Mesendoderm (in vitro differentiated cells): Measurements from ENCODE around the gene GSG1L.

ENCODE experiments used
- DNase-seq: peaks from one replicate; pipeline ENCODE4 v3.0.0; 2013
- H2AK5ac ChIP-seq: 2 replicates; pipeline ENCODE4 v1.6.1; 2013; ENCODE audit warnings: low read length, inconsistent platforms
- H2BK120ac ChIP-seq: 2 replicates; pipeline ENCODE4 v1.6.1; 2013; ENCODE audit warnings: low read depth, mild to moderate bottlenecking, low read length, moderate library complexity, mixed read lengths
- H2BK15ac ChIP-seq: replicated peaks from 2 replicates; pipeline ENCODE4 v1.6.1; 2013; ENCODE audit warnings: low read depth, mild to moderate bottlenecking, moderate library complexity
- H2BK5ac ChIP-seq: 2 replicates; pipeline ENCODE4 v1.6.1; 2013; ENCODE audit warnings: low read length, inconsistent platforms
- H3K18ac ChIP-seq: 2 replicates; pipeline ENCODE4 v1.6.1; 2013; ENCODE audit warnings: mild to moderate bottlenecking, low read length, mixed read lengths
- H3K23ac ChIP-seq: one replicate; pipeline ENCODE4 v1.6.1; 2013; ENCODE audit warnings: low read length
- H3K27ac ChIP-seq: 2 replicates; pipeline ENCODE4 v1.5.1; 2013; ENCODE audit warnings: low read depth, mild to moderate bottlenecking, inconsistent platforms, low read length, moderate library complexity
- H3K27me3 ChIP-seq: 2 replicates; pipeline ENCODE4 v1.6.1; 2013; ENCODE audit warnings: low read length, control low read depth, mild to moderate bottlenecking, inconsistent platforms; ENCODE audit not compliant: insufficient read depth, poor library complexity
- H3K36me3 ChIP-seq: 2 replicates; pipeline ENCODE4 v1.6.1; 2013; ENCODE audit warnings: low read length, inconsistent platforms; ENCODE audit not compliant: control insufficient read depth, insufficient read depth
- H3K4ac ChIP-seq: one replicate; pipeline ENCODE4 v1.6.1; 2013; ENCODE audit warnings: low read depth, mild to moderate bottlenecking, low read length, moderate library complexity
- H3K4me1 ChIP-seq: 2 replicates; pipeline ENCODE4 v1.6.1; 2013; ENCODE audit warnings: low read depth, low read length, inconsistent platforms; ENCODE audit not compliant: control insufficient read depth
- H3K4me2 ChIP-seq: 2 replicates; pipeline ENCODE4 v1.6.1; 2013; ENCODE audit warnings: low read length
- H3K4me3 ChIP-seq: 2 replicates; pipeline ENCODE4 v1.5.1; 2013; ENCODE audit warnings: mild to moderate bottlenecking, low read length
- H3K56ac ChIP-seq: one replicate; pipeline ENCODE4 v1.6.1; 2013; ENCODE audit warnings: low read length
- H3K79me1 ChIP-seq: 2 replicates; pipeline ENCODE4 v1.6.1; 2013; ENCODE audit warnings: low read length, inconsistent platforms
- H3K79me2 ChIP-seq: 2 replicates; pipeline ENCODE4 v1.6.1; 2013; ENCODE audit warnings: mild to moderate bottlenecking, low read length; ENCODE audit not compliant: control insufficient read depth, insufficient read depth
- H3K9ac ChIP-seq: 2 replicates; pipeline ENCODE4 v1.6.1; 2013; ENCODE audit warnings: low read length, inconsistent platforms
- H4K5ac ChIP-seq: one replicate; pipeline ENCODE4 v1.6.1; 2013; ENCODE audit warnings: low read length
- H4K8ac ChIP-seq: one replicate; pipeline ENCODE4 v1.6.1; 2013; ENCODE audit warnings: low read depth, mild to moderate bottlenecking, control low read depth, low read length, moderate library complexity
- WGBS: extraction: QIAGEN DNeasy Blood & Tissue Kit; methylation state at CpG from one replicate; pipeline ENCODE4 v1.1.7; 2013; ENCODE audit warnings: low lambda C conversion rate, missing lambda C conversion rate; ENCODE audit not compliant: insufficient coverage; ENCODE audit errors: extremely low coverage; 5-methylcytosine and 5-hydroxymethylcytosine counted together

The GSG1L gene

DNA sequence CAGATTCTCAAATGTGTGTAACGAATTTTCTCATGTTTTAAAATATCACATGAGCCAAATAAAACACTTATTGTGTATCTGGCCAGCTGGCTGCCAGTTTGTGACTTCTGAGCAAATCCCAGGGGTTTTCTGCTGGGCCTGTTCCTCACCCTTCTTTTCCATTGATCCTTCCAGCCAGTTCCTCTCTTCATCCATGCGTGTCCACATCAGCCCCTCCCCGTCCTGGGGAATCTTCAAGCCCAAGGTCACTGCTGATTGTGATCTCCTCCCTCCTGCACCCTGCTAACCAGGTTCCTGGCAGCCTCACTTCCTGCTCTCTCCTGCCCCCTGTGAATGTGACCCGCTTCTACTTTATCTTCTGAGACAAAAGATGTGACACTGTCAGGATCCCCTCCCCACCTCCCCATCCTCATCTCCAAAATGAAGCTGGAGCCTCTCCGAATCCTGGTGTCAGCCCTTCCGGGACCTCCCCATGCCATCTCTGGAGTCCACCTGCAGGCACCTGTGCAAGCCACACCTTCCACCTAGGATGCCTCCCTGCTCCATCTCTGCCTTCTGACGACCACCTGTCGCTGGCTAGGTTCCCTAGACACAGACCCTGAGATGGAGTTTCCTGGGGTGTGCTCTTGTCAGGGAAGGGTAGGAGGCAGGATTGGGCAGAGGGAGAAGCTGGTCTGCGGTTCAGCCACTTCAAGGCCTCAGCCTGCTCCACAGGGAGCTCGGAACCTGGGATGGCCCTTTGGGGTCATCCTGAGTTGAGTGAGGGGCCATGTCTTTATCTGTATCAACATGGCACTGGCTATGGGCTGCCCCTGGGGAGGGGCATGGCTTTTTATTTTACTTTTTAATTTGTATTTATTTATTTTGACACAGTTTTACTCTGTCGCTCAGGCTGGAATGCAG is 308.5 kb downstream of the GSG1L start:
- H2AK5ac ChIP-seq: no peak overlapping the region
- H3K4me1 ChIP-seq: peaks cover 7% of the 10 kb centered on the region
- H3K27me3 ChIP-seq: no peaks in the 10 kb centered on the region
- no peak overlapping the region for H3K4ac ChIP-seq
- no peak overlapping the region for H3K18ac ChIP-seq
- H2BK120ac ChIP-seq: no peak overlapping the region
- H3K56ac ChIP-seq: no peak overlapping the region
- H3K27ac ChIP-seq: no peak overlapping the region
- no peaks in the 10 kb centered on the region for H3K79me2 ChIP-seq
- no peak overlapping the region for H3K23ac ChIP-seq
- H4K5ac ChIP-seq: no peak overlapping the region
- H3K36me3 ChIP-seq: no peaks in the 10 kb centered on the region
- H2BK15ac ChIP-seq: no peak overlapping the region
- H2BK5ac ChIP-seq: no peak overlapping the region
- WGBS: no CpG with 5 or more reads among the region's 11 CpGs
- H3K4me2 ChIP-seq: no peak overlapping the region
- H3K79me1 ChIP-seq: no peaks in the 10 kb centered on the region
- DNase-seq: peak; percentile 9
- H3K9ac ChIP-seq: no peak overlapping the region
- no peak overlapping the region for H3K4me3 ChIP-seq
- no peak overlapping the region for H4K8ac ChIP-seq

DNA sequence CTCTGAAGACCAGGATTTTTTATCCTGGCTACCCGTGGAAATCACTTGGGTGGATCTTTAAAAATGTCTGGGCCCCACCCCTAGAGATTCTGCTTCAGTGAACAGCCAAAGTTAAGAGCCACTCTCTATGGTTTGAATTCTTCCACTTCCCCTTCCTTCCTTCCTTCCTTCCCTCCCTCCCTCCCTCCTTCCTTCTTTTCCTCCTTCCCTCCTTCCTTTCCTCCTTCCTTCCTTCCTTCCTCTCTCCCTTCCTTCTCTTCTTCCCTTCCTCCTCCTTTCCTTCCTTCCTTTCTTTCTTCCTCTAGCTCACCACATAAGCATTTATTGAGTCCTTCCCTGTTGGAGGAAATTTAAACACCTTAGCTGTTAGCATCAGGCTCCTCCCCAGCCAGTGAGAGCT is 310.0 kb downstream of the GSG1L start:
- no peak overlapping the region for H3K56ac ChIP-seq
- no peaks in the 10 kb centered on the region for H3K36me3 ChIP-seq
- no peak overlapping the region for H3K23ac ChIP-seq
- H2AK5ac ChIP-seq: no peak overlapping the region
- no CpG with 5 or more reads among the region's 1 CpG for WGBS
- H2BK5ac ChIP-seq: no peak overlapping the region
- H4K5ac ChIP-seq: no peak overlapping the region
- no peak overlapping the region for H2BK120ac ChIP-seq
- DNase-seq: no peak
- H4K8ac ChIP-seq: no peak overlapping the region
- no peak overlapping the region for H3K4me3 ChIP-seq
- no peak overlapping the region for H3K4ac ChIP-seq
- no peaks in the 10 kb centered on the region for H3K79me1 ChIP-seq
- H3K27ac ChIP-seq: no peak overlapping the region
- H2BK15ac ChIP-seq: no peak overlapping the region
- H3K4me2 ChIP-seq: no peak overlapping the region
- H3K9ac ChIP-seq: no peak overlapping the region
- H3K27me3 ChIP-seq: no peaks in the 10 kb centered on the region
- no peak overlapping the region for H3K18ac ChIP-seq
- H3K4me1 ChIP-seq: no peaks in the 10 kb centered on the region
- H3K79me2 ChIP-seq: no peaks in the 10 kb centered on the region

DNA sequence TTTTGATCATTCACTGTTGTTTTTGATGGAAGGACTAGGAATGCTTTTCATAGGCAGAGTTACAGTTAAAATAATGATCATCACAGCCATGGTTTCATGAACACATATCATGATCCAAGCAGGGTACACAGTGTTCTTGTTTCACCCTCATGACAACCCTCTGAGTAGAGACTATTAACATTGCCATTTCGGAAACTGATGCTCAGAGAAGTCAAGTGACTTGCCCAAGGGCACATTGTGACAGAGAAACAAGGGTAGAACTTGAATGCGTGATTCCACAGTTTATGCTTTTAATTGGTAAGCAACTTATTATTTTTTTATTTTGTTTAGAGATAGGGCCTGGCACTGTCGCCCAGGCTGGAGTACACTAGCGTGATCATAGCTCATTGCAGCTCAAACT is 311.3 kb downstream of the GSG1L start:
- Histone ChIP-seq H2BK15ac (no peak overlapping the region), H3K18ac (no peak overlapping the region), H3K9ac (no peak overlapping the region), H3K4ac (no peak overlapping the region), H3K79me2 (no peaks in the 10 kb centered on the region), H3K36me3 (no peaks in the 10 kb centered on the region), H3K4me1 (no peaks in the 10 kb centered on the region), H3K27me3 (no peaks in the 10 kb centered on the region), H3K79me1 (no peaks in the 10 kb centered on the region), H3K4me3 (no peak overlapping the region), H4K8ac (no peak overlapping the region), H4K5ac (no peak overlapping the region), H3K23ac (no peak overlapping the region), H3K56ac (no peak overlapping the region), H2BK120ac (no peak overlapping the region), H3K27ac (no peak overlapping the region), H2AK5ac (no peak overlapping the region), H2BK5ac (no peak overlapping the region), H3K4me2 (no peak overlapping the region)
- no CpG with 5 or more reads among the region's 4 CpGs for WGBS
- no peak for DNase-seq

DNA sequence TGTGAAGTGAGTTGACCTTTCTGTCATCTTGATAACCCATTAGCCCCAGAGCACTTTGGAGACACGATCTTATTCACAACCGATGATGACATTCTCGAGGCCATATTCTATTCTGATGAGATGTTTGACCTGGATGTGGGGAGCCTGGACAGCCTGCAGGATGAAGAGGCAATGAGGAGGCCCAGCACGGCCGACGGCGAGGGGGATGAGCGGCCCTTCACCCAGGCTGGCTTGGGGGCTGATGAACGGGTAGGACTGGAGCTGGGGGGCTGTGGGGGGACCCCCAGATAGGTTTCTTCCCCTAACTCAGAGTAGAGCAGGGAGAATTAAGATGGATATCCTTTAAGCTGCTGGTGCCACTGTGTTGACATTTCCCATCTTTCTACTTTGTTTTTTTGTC is 311.8 kb downstream of the GSG1L start:
- no peak for DNase-seq
- no peaks in the 10 kb centered on the region for H3K36me3 ChIP-seq
- no peak overlapping the region for H4K8ac ChIP-seq
- H3K79me1 ChIP-seq: no peaks in the 10 kb centered on the region
- H3K23ac ChIP-seq: no peak overlapping the region
- no peak overlapping the region for H4K5ac ChIP-seq
- H3K27ac ChIP-seq: no peak overlapping the region
- H3K4me2 ChIP-seq: no peak overlapping the region
- no peak overlapping the region for H3K4me3 ChIP-seq
- no peaks in the 10 kb centered on the region for H3K27me3 ChIP-seq
- no peak overlapping the region for H3K56ac ChIP-seq
- H3K4me1 ChIP-seq: no peaks in the 10 kb centered on the region
- H2AK5ac ChIP-seq: no peak overlapping the region
- no peak overlapping the region for H3K18ac ChIP-seq
- no peak overlapping the region for H2BK120ac ChIP-seq
- WGBS: no CpG with 5 or more reads among the region's 9 CpGs
- no peak overlapping the region for H2BK5ac ChIP-seq
- H2BK15ac ChIP-seq: no peak overlapping the region
- no peak overlapping the region for H3K4ac ChIP-seq
- no peaks in the 10 kb centered on the region for H3K79me2 ChIP-seq
- no peak overlapping the region for H3K9ac ChIP-seq

DNA sequence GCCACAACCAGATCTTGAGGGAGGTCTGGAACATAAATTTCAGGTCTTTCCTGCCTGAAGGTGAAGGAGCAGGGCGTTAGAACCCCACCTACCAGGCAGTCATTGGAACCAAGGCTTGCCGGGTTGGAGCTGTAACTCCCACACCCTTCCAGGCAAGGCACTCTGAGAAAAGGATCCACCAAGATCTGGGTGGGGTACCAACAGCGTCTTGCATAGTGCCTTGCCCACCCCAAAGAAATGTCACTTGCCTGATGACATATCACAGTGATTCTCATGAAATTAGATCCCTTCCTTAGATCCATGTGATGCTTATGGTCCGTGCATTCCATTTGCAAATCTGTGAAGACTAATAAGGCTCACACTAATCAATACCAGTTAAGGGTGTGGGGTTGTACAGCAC is 312.3 kb downstream of the GSG1L start:
- H2AK5ac ChIP-seq: no peak overlapping the region
- no peak overlapping the region for H3K27ac ChIP-seq
- H2BK5ac ChIP-seq: no peak overlapping the region
- no peak overlapping the region for H3K56ac ChIP-seq
- no peaks in the 10 kb centered on the region for H3K79me2 ChIP-seq
- no peak overlapping the region for H4K5ac ChIP-seq
- H3K4me3 ChIP-seq: no peak overlapping the region
- H3K18ac ChIP-seq: no peak overlapping the region
- no peaks in the 10 kb centered on the region for H3K4me1 ChIP-seq
- H2BK15ac ChIP-seq: no peak overlapping the region
- H3K36me3 ChIP-seq: no peaks in the 10 kb centered on the region
- no peaks in the 10 kb centered on the region for H3K79me1 ChIP-seq
- H3K27me3 ChIP-seq: no peaks in the 10 kb centered on the region
- H3K4me2 ChIP-seq: no peak overlapping the region
- no peak overlapping the region for H2BK120ac ChIP-seq
- DNase-seq: no peak
- H4K8ac ChIP-seq: no peak overlapping the region
- H3K4ac ChIP-seq: no peak overlapping the region
- H3K23ac ChIP-seq: no peak overlapping the region
- H3K9ac ChIP-seq: no peak overlapping the region
- WGBS: no CpG with 5 or more reads among the region's 4 CpGs

DNA sequence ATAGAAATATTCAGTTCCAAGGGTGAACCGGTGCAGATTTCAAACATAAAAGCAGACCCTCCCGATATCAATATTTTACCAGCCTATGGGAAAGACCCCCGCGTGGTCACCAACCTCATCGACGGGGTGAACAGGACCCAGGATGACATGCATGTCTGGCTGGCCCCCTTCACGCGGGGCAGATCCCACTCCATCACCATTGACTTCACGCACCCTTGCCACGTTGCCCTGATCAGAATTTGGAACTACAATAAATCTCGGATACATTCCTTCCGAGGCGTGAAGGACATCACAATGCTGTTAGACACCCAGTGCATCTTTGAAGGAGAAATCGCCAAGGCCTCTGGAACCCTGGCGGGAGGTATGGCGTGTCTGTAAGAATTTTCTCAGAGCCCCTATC is 313.6 kb downstream of the GSG1L start:
- H4K8ac ChIP-seq: no peak overlapping the region
- H4K5ac ChIP-seq: no peak overlapping the region
- H2BK5ac ChIP-seq: no peak overlapping the region
- no peak overlapping the region for H3K4me2 ChIP-seq
- no peaks in the 10 kb centered on the region for H3K36me3 ChIP-seq
- no peak overlapping the region for H3K27ac ChIP-seq
- H3K4me3 ChIP-seq: no peak overlapping the region
- no peak overlapping the region for H2BK15ac ChIP-seq
- no CpG with 5 or more reads among the region's 16 CpGs for WGBS
- no peak overlapping the region for H3K4ac ChIP-seq
- DNase-seq: no peak
- H3K18ac ChIP-seq: no peak overlapping the region
- H3K27me3 ChIP-seq: no peaks in the 10 kb centered on the region
- no peaks in the 10 kb centered on the region for H3K79me1 ChIP-seq
- no peaks in the 10 kb centered on the region for H3K79me2 ChIP-seq
- no peak overlapping the region for H3K23ac ChIP-seq
- no peak overlapping the region for H3K56ac ChIP-seq
- H2AK5ac ChIP-seq: no peak overlapping the region
- no peak overlapping the region for H2BK120ac ChIP-seq
- H3K4me1 ChIP-seq: no peaks in the 10 kb centered on the region
- H3K9ac ChIP-seq: no peak overlapping the region
